ENCODE results near the gene PKD1L1. TPM values are rescaled to one million over a fixed set of nuclear protein-coding genes. Genes with fewer than 3 reads are reported as not detected.
"Not testable (repeated sequence)": the region's sequence is repeated elsewhere in the genome, so short reads cannot be mapped to it uniquely, and the experiment has no call there.

Gene PKD1L1
- total RNA-seq, result under 1 TPM; 0.06 to 0.19 TPM

GRCh38 chr7:47948141-47948790, at the start of gene PKD1L1:
Gene PKD1L1 (minus strand): TSS chr7:47948466. CDS start chr7:47948440, 26 bp downstream.
- Mint-ChIP-seq H3K27me3 (no peaks in the 10 kb centered on the region), H3K4me1 (peaks cover 7% of the 10 kb centered on the region), H3K27ac (no peak within 1 kb of the TSS), H3K36me3 (no peaks in the 10 kb centered on the region), H3K4me3 (no peak within 1 kb of the TSS), H3K9me3 (ENCODE audit: low read depth) (no peaks in the 10 kb centered on the region)
- ATAC-seq (no peak), DNase-seq (no peak)
- CTCF ChIA-PET, result interaction anchor here (0.6 to 1.5 kb wide), 3 partner anchors 162 to 206 kb away, joined by 3 to 5 read pairs (median 5); no protein-coding TSS in a partner anchor

GRCh38 chr7:47992446-47992845, 44.2 kb upstream of the PKD1L1 start:
- Mint-ChIP-seq H3K9me3 (ENCODE audit: low read depth) (peaks cover 8% of the 10 kb centered on the region), H3K27me3 (no peaks in the 10 kb centered on the region), H3K36me3 (peaks cover 7% of the 10 kb centered on the region), H3K27ac (peak overlapping the region; percentile 92), H3K4me3 (peak overlapping the region; percentile 81), H3K4me1 (peaks cover 21% of the 10 kb centered on the region)
- CTCF ChIA-PET, result interaction anchor here (1.0 to 2.7 kb wide), 16 partner anchors 9 to 162 kb away, joined by 3 to 70 read pairs (median 8); no protein-coding TSS in a partner anchor
- DNase-seq (no peak), ATAC-seq (no peak)

- Mint-ChIP-seq H3K27me3 (no peaks in the 10 kb centered on the region), H3K36me3 (peaks cover 7% of the 10 kb centered on the region), H3K4me3 (peak overlapping the region; percentile 81), H3K9me3 (ENCODE audit: low read depth) (peaks cover 8% of the 10 kb centered on the region), H3K4me1 (peaks cover 21% of the 10 kb centered on the region), H3K27ac (peak overlapping the region; percentile 92)
- CTCF ChIA-PET, result interaction anchor here (0.8 to 2.7 kb wide), 21 partner anchors 8 to 163 kb away, joined by 3 to 70 read pairs (median 6); no protein-coding TSS in a partner anchor
- peak; percentile 98 for ATAC-seq
- DNase-seq, result peak; percentile 96
Observed at GRCh38 chr7:47991741-47992311, 43.6 kb upstream of the PKD1L1 start.

- peak; percentile 2 for ATAC-seq
- Mint-ChIP-seq H3K4me1 (peaks cover 21% of the 10 kb centered on the region), H3K36me3 (peaks cover 7% of the 10 kb centered on the region), H3K27me3 (no peaks in the 10 kb centered on the region), H3K9me3 (ENCODE audit: low read depth) (peaks cover 8% of the 10 kb centered on the region), H3K4me3 (peak overlapping the region; percentile 81), H3K27ac (peak overlapping the region; percentile 92)
- no peak for DNase-seq
- CTCF ChIA-PET, result interaction anchor here (0.8 to 2.7 kb wide), 21 partner anchors 8 to 164 kb away, joined by 3 to 70 read pairs (median 6); no protein-coding TSS in a partner anchor
Observed at GRCh38 chr7:47991270-47991669, 43.0 kb upstream of the PKD1L1 start.

GRCh38 chr7:47990592-47990991, 42.3 kb upstream of the PKD1L1 start:
- H3K36me3 Mint-ChIP-seq, result peaks cover 7% of the 10 kb centered on the region
- DNase-seq (no peak), ATAC-seq (no peak)
- CTCF ChIA-PET, result interaction anchor here (1.3 to 2.7 kb wide), 12 partner anchors 10 to 118 kb away, joined by 3 to 70 read pairs (median 10); no protein-coding TSS in a partner anchor
- no peaks in the 10 kb centered on the region for H3K27me3 Mint-ChIP-seq
- peak overlapping the region; percentile 67 for H3K27ac Mint-ChIP-seq
- H3K9me3 Mint-ChIP-seq (ENCODE audit: low read depth), result peaks cover 8% of the 10 kb centered on the region
- H3K4me1 Mint-ChIP-seq, result peaks cover 21% of the 10 kb centered on the region
- no peak overlapping the region for H3K4me3 Mint-ChIP-seq

GRCh38 chr7:47989607-47990400, 41.5 kb upstream of the PKD1L1 start:
- CTCF ChIA-PET, result interaction anchor here (1.0 to 2.5 kb wide), 9 partner anchors 16 to 120 kb away, joined by 3 to 70 read pairs (median 4); no protein-coding TSS in a partner anchor
- H3K4me3 Mint-ChIP-seq; ATAC-seq; H3K27ac Mint-ChIP-seq; DNase-seq; H3K9me3 Mint-ChIP-seq (ENCODE audit: low read depth); H3K27me3 Mint-ChIP-seq; H3K36me3 Mint-ChIP-seq: not testable (repeated sequence)
- peaks cover 21% of the 10 kb centered on the region for H3K4me1 Mint-ChIP-seq

- Mint-ChIP-seq H3K27me3 (no peaks in the 10 kb centered on the region), H3K27ac (no peak overlapping the region), H3K4me1 (peaks cover 21% of the 10 kb centered on the region), H3K4me3 (no peak overlapping the region), H3K9me3 (ENCODE audit: low read depth) (peaks cover 2% of the 10 kb centered on the region), H3K36me3 (peaks cover 2% of the 10 kb centered on the region)
- no peak for DNase-seq
- CTCF ChIA-PET, result interaction anchor here (1.0 to 2.4 kb wide), 11 partner anchors 9 to 121 kb away, joined by 3 to 17 read pairs (median 3); no protein-coding TSS in a partner anchor
- ATAC-seq, result no peak
Observed at GRCh38 chr7:47988496-47989386, 40.5 kb upstream of the PKD1L1 start.

- Mint-ChIP-seq H3K4me1 (peaks cover 15% of the 10 kb centered on the region), H3K27me3 (no peaks in the 10 kb centered on the region), H3K36me3 (peaks cover 10% of the 10 kb centered on the region), H3K27ac (no peak overlapping the region), H3K4me3 (no peak overlapping the region), H3K9me3 (ENCODE audit: low read depth) (no peaks in the 10 kb centered on the region)
- no peak for DNase-seq
- no peak for ATAC-seq
- CTCF ChIA-PET, result interaction anchor here (1.3 to 4.8 kb wide), 2 partner anchors 37 to 128 kb away, joined by 3 to 22 read pairs; no protein-coding TSS in a partner anchor
Observed at GRCh38 chr7:47982610-47983009, 34.3 kb upstream of the PKD1L1 start.

GRCh38 chr7:47980648-47981047, 32.4 kb upstream of the PKD1L1 start:
- CTCF ChIA-PET, result interaction anchor here (1.0 to 1.2 kb wide), 2 partner anchors 7 to 130 kb away, joined by 3 read pairs; no protein-coding TSS in a partner anchor
- H3K4me1 Mint-ChIP-seq, result peaks cover 18% of the 10 kb centered on the region
- H3K9me3 Mint-ChIP-seq (ENCODE audit: low read depth); H3K27ac Mint-ChIP-seq; ATAC-seq; H3K27me3 Mint-ChIP-seq; DNase-seq; H3K4me3 Mint-ChIP-seq: not testable (repeated sequence)
- H3K36me3 Mint-ChIP-seq, result peaks cover 22% of the 10 kb centered on the region

- H3K4me1 Mint-ChIP-seq, result peaks cover 18% of the 10 kb centered on the region
- peak overlapping the region; percentile 82 for H3K4me3 Mint-ChIP-seq
- peak overlapping the region; percentile 93 for H3K27ac Mint-ChIP-seq
- no peaks in the 10 kb centered on the region for H3K27me3 Mint-ChIP-seq
- DNase-seq, result no peak
- H3K9me3 Mint-ChIP-seq (ENCODE audit: low read depth), result no peaks in the 10 kb centered on the region
- CTCF ChIA-PET, result interaction anchor here (1.0 to 1.2 kb wide), 2 partner anchors 8 to 131 kb away, joined by 3 read pairs; no protein-coding TSS in a partner anchor
- no peak for ATAC-seq
- H3K36me3 Mint-ChIP-seq, result peaks cover 26% of the 10 kb centered on the region
Observed at GRCh38 chr7:47979832-47980181, 31.5 kb upstream of the PKD1L1 start.

- ATAC-seq (peak; percentile 98), DNase-seq (peak; percentile 97)
- Mint-ChIP-seq H3K27me3 (no peaks in the 10 kb centered on the region), H3K4me3 (peak within 1 kb of the TSS; percentile 82), H3K4me1 (peaks cover 19% of the 10 kb centered on the region), H3K36me3 (peaks cover 31% of the 10 kb centered on the region), H3K27ac (peak within 1 kb of the TSS; percentile 93), H3K9me3 (ENCODE audit: low read depth) (no peaks in the 10 kb centered on the region)
- CTCF ChIA-PET, result interaction anchor here (1.0 to 1.3 kb wide), 3 partner anchors 9 to 131 kb away, joined by 3 to 4 read pairs (median 3); partner anchors contain the start of gene UPP1
Observed at GRCh38 chr7:47979145-47979831, 31.0 kb upstream of the PKD1L1 start, which contains the start of gene HUS1. Gene HUS1 (minus strand): TSS chr7:47979615. CDS start chr7:47979519, 96 bp downstream.
